ENCODE data around the gene ASIC4.
A peak's percentile ranks its signal among the peaks of the same experiment; 100 is the strongest.

Gene ASIC4

GRCh38 chr2:219536967-219537366 is 22.7 kb downstream of the ASIC4 start:
- DNase-seq (ENCODE audit: low spot score), result no peak

GRCh38 chr2:219537657-219538488 is 23.6 kb downstream of the ASIC4 start:
- DNase-seq (ENCODE audit: low spot score), result no peak

GRCh38 chr2:219538504-219538951 is 24.2 kb downstream of the ASIC4 start:
- no peak for DNase-seq (ENCODE audit: low spot score)

GRCh38 chr2:219538956-219539788 is 24.9 kb downstream of the ASIC4 start:
- DNase-seq (ENCODE audit: low spot score), result no peak

GRCh38 chr2:219539926-219540678 is 25.8 kb downstream of the ASIC4 start:
- no peak for DNase-seq (ENCODE audit: low spot score)

GRCh38 chr2:219540784-219541504 is 26.7 kb downstream of the ASIC4 start:
- no peak for DNase-seq (ENCODE audit: low spot score)

GRCh38 chr2:219541611-219542180 is 27.4 kb downstream of the ASIC4 start:
- peak; percentile 40 for DNase-seq (ENCODE audit: low spot score)

- peak; percentile 46 for DNase-seq (ENCODE audit: low spot score)
Observed at GRCh38 chr2:219542931-219543595, 28.8 kb downstream of the ASIC4 start.

GRCh38 chr2:219543596-219544358 is 29.5 kb downstream of the ASIC4 start, which contains the start of the genes CHPF and TMEM198:
TSS of gene CHPF (minus strand) at chr2:219543809. CDS start at chr2:219543538, 271 bp downstream.
TSS of gene TMEM198 (plus strand) at chr2:219544028. CDS start at chr2:219544728, 700 bp downstream.
- DNase-seq (ENCODE audit: low spot score), result peak; percentile 99

- DNase-seq (ENCODE audit: low spot score), result no peak
Observed at GRCh38 chr2:219544567-219544966, 30.3 kb downstream of the ASIC4 start.

- no peak for DNase-seq (ENCODE audit: low spot score)
Observed at GRCh38 chr2:219545295-219545942, 31.1 kb downstream of the ASIC4 start.

GRCh38 chr2:219545943-219546352 is 31.7 kb downstream of the ASIC4 start:
- DNase-seq (ENCODE audit: low spot score), result no peak

- DNase-seq (ENCODE audit: low spot score), result no peak
Observed at GRCh38 chr2:219547621-219548020, 33.3 kb downstream of the ASIC4 start.

- DNase-seq (ENCODE audit: low spot score), result no peak
Observed at GRCh38 chr2:219548990-219549389, 34.7 kb downstream of the ASIC4 start.

GRCh38 chr2:219549619-219550018 is 35.3 kb downstream of the ASIC4 start:
- no peak for DNase-seq (ENCODE audit: low spot score)

- peak; percentile 30 for DNase-seq (ENCODE audit: low spot score)
Observed at GRCh38 chr2:219551441-219552381, 37.4 kb downstream of the ASIC4 start.

- DNase-seq (ENCODE audit: low spot score), result peak; percentile 94
Observed at GRCh38 chr2:219552382-219553167, 38.3 kb downstream of the ASIC4 start.

All from AG08395 (cell line).